ENCODE results near the gene LARP1B.

GRCh38 chr4:128161138-128161537, 100.0 kb downstream of the LARP1B start:
- TF ChIP-seq, protein P1, sequence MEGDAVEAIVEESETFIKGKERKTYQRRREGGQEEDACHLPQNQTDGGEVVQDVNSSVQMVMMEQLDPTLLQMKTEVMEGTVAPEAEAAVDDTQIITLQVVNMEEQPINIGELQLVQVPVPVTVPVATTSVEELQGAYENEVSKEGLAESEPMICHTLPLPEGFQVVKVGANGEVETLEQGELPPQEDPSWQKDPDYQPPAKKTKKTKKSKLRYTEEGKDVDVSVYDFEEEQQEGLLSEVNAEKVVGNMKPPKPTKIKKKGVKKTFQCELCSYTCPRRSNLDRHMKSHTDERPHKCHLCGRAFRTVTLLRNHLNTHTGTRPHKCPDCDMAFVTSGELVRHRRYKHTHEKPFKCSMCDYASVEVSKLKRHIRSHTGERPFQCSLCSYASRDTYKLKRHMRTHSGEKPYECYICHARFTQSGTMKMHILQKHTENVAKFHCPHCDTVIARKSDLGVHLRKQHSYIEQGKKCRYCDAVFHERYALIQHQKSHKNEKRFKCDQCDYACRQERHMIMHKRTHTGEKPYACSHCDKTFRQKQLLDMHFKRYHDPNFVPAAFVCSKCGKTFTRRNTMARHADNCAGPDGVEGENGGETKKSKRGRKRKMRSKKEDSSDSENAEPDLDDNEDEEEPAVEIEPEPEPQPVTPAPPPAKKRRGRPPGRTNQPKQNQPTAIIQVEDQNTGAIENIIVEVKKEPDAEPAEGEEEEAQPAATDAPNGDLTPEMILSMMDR (IDR thresholded peaks at IDR 0.05), result no peak
- TF ChIP-seq EZH2 (IDR thresholded peaks at IDR 0.05; ENCODE audit: borderline replicate concordance, insufficient read depth, low read depth, low read length, poor library complexity, severe bottlenecking), result no peak

Measured in B cell (primary cell).